ENCODE measurements around the gene LTV1. TPM values are rescaled to one million over a fixed set of nuclear protein-coding genes. Genes with fewer than 3 reads are reported as not detected.

LTV1 gene
- total and polyA plus RNA-seq, 2 of the 8 experiments (the other 6 are each of a cell fraction or from before 2014, with no cell fraction given) = 8.0 to 46.9 TPM

DNA sequence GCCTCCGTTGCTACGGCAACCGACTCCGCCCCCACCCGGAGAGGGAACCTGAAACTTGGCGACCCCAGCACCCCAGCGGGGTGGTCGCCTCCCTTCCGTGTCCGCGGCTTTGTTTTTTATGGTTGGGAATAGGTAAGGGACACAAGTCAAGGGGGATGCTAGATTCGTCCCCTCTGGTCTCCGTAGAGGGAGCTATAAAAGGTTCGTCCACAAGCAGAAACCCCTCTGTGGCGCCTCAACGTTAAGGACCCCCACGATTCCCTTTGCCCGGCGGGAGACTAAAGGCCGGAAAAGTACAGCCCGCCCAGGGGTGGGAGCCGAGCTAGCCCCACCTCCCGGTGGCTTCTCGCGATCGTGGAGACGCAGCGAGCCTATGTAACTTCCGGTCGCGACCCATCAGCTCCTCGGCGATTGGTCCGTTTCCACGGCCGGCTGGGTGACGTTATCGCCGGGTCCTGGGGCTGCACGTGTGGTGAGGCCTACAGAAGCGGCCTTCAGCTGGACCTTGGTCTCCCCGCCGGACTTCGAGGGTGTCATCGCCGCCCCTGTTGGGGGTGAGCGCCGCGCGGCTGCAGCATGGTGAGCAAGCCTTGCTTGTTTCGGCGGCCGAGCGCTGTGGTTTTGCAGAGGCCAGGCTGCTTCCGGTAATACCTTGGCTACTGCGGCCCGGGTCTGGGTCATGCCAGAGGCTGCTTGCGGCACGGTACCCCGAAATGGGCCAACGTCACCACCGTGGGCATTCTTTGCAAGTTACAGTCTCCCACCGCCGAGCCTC, at the start of gene LTV1 (continued):
- no peak; a peak in 1 of 3 replicates for TF ChIP-seq EP300 (IDR thresholded peaks at IDR 0.05; ENCODE audit: borderline replicate concordance in 1 of 2, low read depth in 2 of 2, low read length in 2 of 2)
- no peak for TF ChIP-seq RBBP5 (IDR thresholded peaks at IDR 0.05; ENCODE audit: borderline replicate concordance, low read depth, low read length)
- TF ChIP-seq KDM4A (IDR thresholded peaks at IDR 0.05; ENCODE audit: low read depth, low read length, severe bottlenecking) = peak; percentile 75
- peak in 1 of 2 experiments; percentile 93; a peak in 2 of 4 replicates for TF ChIP-seq HDAC2 (IDR thresholded peaks at IDR 0.05; ENCODE audit: borderline replicate concordance in 1 of 2, low read depth in 2 of 2, low read length in 2 of 2)
- TF ChIP-seq SRF (IDR thresholded peaks at IDR 0.05; ENCODE audit: low read depth, low read length) = no peak
- TF ChIP-seq SUZ12 (IDR thresholded peaks at IDR 0.05; ENCODE audit: low read length) = no peak
- peak; percentile 53; the same call in 1 of the 2 replicates for TF ChIP-seq TBP (IDR thresholded peaks at IDR 0.05; ENCODE audit: low read depth, low read length)
- no peak for TF ChIP-seq POU5F1 (IDR thresholded peaks at IDR 0.05; ENCODE audit: low read depth, low read length)
- TF ChIP-seq TCF12 (IDR thresholded peaks at IDR 0.05; ENCODE audit: low read depth, low read length) = no peak
- no peak for TF ChIP-seq FOSL1 (IDR thresholded peaks at IDR 0.05; ENCODE audit: insufficient read depth, low read depth, low read length)
- no peak for TF ChIP-seq SP2 (IDR thresholded peaks at IDR 0.05; ENCODE audit: low read length)
- peak; percentile 96 for TF ChIP-seq SAP30 (IDR thresholded peaks at IDR 0.05; ENCODE audit: insufficient read depth, insufficient replicate concordance, low read length)
- peak; percentile 90 for TF ChIP-seq BRCA1 (IDR thresholded peaks at IDR 0.05; ENCODE audit: low read depth, low read length)
- TF ChIP-seq SP4 (IDR thresholded peaks at IDR 0.05; ENCODE audit: low read length) = peak; percentile 87

Measured in H1 (cell line).